ENCODE measurements around the gene POC1B.

Gene POC1B

DNA sequence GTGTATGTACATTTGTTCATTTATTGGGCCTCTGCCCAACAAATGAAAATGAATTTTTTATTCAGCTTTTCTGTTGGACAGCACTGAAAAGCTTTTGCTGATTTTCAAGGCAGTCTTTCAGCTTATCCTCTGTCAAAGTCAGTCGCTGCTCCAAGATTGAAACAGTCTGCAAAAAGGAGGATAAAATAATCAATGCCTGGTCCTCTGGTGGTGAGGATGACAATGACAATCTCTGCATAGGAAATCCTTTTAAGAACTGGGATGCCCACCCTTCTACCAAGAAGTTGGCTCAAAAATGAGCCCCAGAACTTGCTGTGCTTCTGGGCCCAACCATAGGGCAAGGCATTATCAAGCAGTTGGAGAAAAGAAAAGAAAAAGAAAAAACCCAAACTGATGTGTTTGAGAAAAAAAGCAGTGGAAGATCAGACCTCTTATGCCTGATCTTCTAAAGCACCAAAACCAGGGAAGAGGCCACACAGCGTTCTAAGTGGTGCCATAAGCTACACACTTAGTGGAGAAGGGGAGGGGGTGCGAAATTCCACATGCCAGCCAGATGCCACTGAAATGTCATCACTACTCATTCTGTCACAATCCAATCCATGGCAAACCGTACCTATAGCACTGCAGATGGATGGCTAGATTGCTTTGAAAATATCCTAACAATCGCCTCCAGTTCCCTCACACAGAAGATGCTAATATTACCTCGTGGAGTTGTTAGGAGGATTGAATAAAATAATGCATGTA lies 104.6 kb downstream of the POC1B start:
- Histone ChIP-seq H3K9me3 (ENCODE audit: low read depth, low read length) (no peaks in the 10 kb centered on the region), H3K36me3 (ENCODE audit: insufficient read depth, low read length) (no peaks in the 10 kb centered on the region), H3K27ac (no peak overlapping the region), H3K9ac (ENCODE audit: insufficient read length) (no peak overlapping the region), H3K4me3 (no peak overlapping the region)
- TF ChIP-seq EZH2 (IDR thresholded peaks at IDR 0.05), result no peak
- TF ChIP-seq FOXP2 (optimal IDR thresholded peaks at IDR 0.05; ENCODE audit: control extremely low read depth, extremely low read length, insufficient read depth), result no peak
- no peak for TF ChIP-seq POLR2AphosphoS5 (IDR thresholded peaks at IDR 0.05; ENCODE audit: borderline replicate concordance, low read depth, low read length)
- no peak for DNase-seq (ENCODE audit: low read depth, low spot score)

DNA sequence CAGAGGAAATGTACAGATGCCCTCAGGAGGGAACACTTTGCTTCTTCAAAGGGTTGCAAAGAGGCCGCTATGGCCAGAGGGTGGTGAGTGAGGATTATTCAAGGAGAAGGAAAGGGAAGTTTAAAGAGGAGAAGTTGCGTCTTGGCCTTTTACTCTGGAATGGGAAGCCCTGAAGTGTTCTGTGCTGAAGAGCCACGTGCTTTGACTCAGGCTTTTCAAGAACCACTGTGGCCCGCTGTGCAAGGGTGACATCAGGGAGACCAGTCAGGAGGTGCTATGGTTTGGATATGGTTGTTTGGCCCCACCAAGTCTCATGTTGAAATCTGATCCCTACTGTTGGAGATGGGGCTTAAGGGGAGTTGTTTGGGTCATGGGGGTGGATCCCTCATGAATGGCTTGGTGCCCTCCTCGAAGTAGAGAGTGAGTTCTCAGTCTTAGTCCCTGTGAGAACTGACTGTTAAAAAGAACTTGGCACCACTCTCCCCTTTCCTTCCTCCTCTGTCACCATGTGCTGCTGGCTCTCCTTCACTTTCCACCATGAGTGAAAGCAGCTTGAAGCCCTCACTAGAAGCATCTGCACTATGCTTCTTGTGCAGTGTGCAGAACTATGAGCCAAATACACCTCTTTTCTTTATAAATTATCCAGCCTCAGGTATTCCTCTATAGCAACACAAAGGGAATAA lies 107.5 kb downstream of the POC1B start:
- Histone ChIP-seq H3K36me3 (ENCODE audit: insufficient read depth, low read length) (no peaks in the 10 kb centered on the region), H3K9me3 (ENCODE audit: low read depth, low read length) (no peaks in the 10 kb centered on the region), H3K27ac (no peak overlapping the region), H3K9ac (ENCODE audit: insufficient read length) (no peak overlapping the region), H3K4me3 (no peak overlapping the region)
- DNase-seq (ENCODE audit: low read depth, low spot score), result no peak
- TF ChIP-seq POLR2AphosphoS5 (IDR thresholded peaks at IDR 0.05; ENCODE audit: borderline replicate concordance, low read depth, low read length), result no peak
- TF ChIP-seq FOXP2 (optimal IDR thresholded peaks at IDR 0.05; ENCODE audit: control extremely low read depth, extremely low read length, insufficient read depth), result no peak
- no peak for TF ChIP-seq EZH2 (IDR thresholded peaks at IDR 0.05)

DNA sequence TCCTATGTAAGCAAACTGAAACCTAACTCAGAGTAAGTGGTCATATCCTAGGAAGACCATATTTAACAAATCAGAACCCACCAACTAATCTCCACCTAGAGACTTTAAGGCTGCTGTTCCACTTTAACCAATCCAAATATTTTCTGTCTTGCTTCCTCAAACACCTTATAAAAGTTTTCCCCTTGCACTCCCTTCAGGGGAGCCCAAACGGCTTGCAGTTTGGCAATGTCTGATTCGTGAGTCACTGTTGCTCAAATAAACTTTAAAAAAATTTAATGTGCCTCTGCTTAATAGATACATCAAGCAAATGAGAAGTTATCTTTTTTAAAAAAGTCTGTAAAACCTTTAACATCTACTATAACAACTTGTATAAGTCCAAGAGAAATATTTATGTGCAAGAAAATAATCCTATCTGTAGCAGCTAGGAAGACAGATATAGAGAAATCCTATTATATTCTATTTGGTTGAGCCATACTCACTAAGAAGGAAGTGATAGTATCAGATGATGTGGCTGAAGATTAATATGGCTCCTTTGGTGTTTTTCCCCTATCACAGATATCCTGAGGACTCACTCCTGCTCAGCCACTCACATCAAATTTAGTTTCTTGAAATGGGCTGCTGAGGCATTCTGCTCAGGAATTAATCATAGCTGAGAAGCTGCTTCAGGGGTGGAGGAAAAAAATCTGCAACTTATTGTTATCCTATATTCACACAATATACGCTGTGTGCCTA lies 108.4 kb downstream of the POC1B start:
- H3K9ac ChIP-seq (ENCODE audit: insufficient read length), result no peak overlapping the region
- H3K4me3 ChIP-seq, result no peak overlapping the region
- TF ChIP-seq EZH2 (IDR thresholded peaks at IDR 0.05) (no peak), POLR2AphosphoS5 (IDR thresholded peaks at IDR 0.05; ENCODE audit: borderline replicate concordance, low read depth, low read length) (no peak), FOXP2 (optimal IDR thresholded peaks at IDR 0.05; ENCODE audit: control extremely low read depth, extremely low read length, insufficient read depth) (no peak)
- no peak overlapping the region; the same call in 1 of the 2 replicates for H3K27ac ChIP-seq
- no peaks in the 10 kb centered on the region for H3K9me3 ChIP-seq (ENCODE audit: low read depth, low read length)
- DNase-seq (ENCODE audit: low read depth, low spot score), result no peak
- H3K36me3 ChIP-seq (ENCODE audit: insufficient read depth, low read length), result no peaks in the 10 kb centered on the region

DNA sequence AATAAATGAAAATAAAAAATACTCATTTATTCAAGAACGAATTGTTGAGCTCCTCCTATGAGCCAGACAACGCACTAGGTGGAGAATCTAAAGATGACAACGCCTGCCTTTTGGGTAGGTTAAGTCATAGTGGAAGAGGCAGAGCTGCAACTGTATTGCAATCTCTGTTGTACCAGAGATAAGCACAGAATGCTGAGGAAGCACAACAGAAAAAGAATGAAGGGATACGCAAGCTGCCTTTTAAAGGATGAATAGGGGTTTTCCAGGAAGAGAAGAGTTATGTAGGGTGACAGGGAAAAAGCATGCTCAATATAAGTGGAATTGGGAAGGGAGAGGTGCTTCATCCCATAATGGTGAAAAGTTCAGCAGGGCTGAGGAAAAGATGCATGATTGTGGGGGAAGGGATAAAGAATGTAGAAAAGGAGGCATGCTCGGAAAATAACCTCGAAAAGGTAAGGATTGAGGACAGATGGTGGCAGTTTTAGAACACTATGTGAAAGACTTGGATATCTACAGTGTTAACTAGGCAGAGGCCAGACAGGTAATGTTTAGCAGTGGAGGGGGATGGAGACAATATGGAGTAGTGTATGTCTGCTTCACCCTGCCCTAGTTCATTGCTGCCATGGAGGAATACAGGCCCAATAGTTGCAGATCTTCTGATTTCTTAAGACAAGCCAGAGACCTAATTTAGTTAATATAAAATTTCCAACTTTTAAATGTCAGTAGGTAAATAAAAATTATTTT lies 109.6 kb downstream of the POC1B start:
- no peak for DNase-seq (ENCODE audit: low read depth, low spot score)
- Histone ChIP-seq H3K27ac (no peak overlapping the region), H3K9me3 (ENCODE audit: low read depth, low read length) (no peaks in the 10 kb centered on the region), H3K4me3 (no peak overlapping the region), H3K36me3 (ENCODE audit: insufficient read depth, low read length) (no peaks in the 10 kb centered on the region), H3K9ac (ENCODE audit: insufficient read length) (no peak overlapping the region)
- TF ChIP-seq FOXP2 (optimal IDR thresholded peaks at IDR 0.05; ENCODE audit: control extremely low read depth, extremely low read length, insufficient read depth) (no peak), EZH2 (IDR thresholded peaks at IDR 0.05) (no peak), POLR2AphosphoS5 (IDR thresholded peaks at IDR 0.05; ENCODE audit: borderline replicate concordance, low read depth, low read length) (no peak)

DNA sequence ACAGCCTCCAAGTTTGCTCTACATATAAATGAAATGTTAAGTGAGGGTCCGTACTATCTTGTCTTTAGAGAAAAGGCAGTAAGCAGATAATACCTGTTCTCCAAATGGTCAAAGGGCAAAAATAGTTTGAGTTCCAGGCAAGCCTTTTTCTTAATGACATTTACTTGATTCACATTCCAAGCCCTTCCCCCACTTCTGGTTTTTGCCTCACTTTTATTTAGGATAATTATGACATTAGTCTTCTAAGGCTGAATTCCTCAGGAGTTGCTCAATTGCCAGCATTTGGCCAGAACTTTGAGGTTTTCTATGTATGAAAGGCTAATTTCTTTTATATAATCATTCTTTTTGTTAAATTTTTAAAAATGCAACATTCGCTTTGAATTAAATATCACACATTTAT lies 111.0 kb downstream of the POC1B start:
- Histone ChIP-seq H3K36me3 (ENCODE audit: insufficient read depth, low read length) (no peaks in the 10 kb centered on the region), H3K27ac (0 out of 2 replicates have a peak overlapping the region, but pooled peaks have one; percentile 3), H3K4me3 (no peak overlapping the region), H3K9ac (ENCODE audit: insufficient read length) (no peak overlapping the region), H3K9me3 (ENCODE audit: low read depth, low read length) (no peaks in the 10 kb centered on the region)
- TF ChIP-seq FOXP2 (optimal IDR thresholded peaks at IDR 0.05; ENCODE audit: control extremely low read depth, extremely low read length, insufficient read depth) (no peak), EZH2 (IDR thresholded peaks at IDR 0.05) (no peak), POLR2AphosphoS5 (IDR thresholded peaks at IDR 0.05; ENCODE audit: borderline replicate concordance, low read depth, low read length) (no peak)
- no peak for DNase-seq (ENCODE audit: low read depth, low spot score)

DNA sequence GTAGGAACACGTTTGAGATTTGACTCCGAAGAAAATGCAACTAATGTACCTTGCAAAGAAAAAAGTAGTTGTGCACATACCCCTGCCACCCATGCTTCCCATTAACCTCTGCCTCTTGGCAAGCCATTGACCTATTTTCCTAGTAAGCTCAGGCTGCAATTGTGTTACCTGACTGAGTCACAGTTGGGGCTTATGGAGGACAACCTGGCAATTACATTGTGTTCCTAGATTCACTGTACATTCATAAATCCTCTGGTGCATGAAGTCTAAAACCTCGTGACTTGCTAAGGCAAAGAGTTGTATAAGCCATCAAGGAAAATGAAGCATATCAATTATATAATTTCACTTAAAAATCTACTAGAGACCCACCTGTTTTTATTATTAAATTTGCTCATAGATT lies 111.5 kb downstream of the POC1B start:
- Histone ChIP-seq H3K9ac (ENCODE audit: insufficient read length) (no peak overlapping the region), H3K27ac (0 out of 2 replicates have a peak overlapping the region, but pooled peaks have one; percentile 3), H3K9me3 (ENCODE audit: low read depth, low read length) (no peaks in the 10 kb centered on the region), H3K36me3 (ENCODE audit: insufficient read depth, low read length) (no peaks in the 10 kb centered on the region), H3K4me3 (no peak overlapping the region)
- DNase-seq (ENCODE audit: low read depth, low spot score), result no peak
- TF ChIP-seq EZH2 (IDR thresholded peaks at IDR 0.05) (no peak), FOXP2 (optimal IDR thresholded peaks at IDR 0.05; ENCODE audit: control extremely low read depth, extremely low read length, insufficient read depth) (no peak), POLR2AphosphoS5 (IDR thresholded peaks at IDR 0.05; ENCODE audit: borderline replicate concordance, low read depth, low read length) (no peak)

DNA sequence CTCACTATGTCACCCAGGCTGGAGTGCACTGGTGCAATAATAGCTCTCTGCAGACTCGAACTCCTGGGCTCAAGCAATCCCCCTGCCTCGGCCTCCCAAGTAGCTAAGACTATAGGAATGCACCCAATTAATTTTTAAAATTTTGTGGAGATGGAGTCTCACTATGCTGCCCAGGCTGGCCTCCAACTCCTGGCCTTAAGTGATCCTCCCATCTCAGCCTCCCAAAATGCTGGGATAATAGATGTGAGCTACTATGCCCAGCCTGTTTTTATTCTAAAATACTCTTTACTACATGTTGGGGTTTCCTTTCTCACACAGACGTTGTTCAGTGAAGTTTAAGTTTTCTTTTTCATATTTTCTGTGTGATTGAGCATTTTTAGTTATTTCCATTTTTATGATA lies 112.6 kb downstream of the POC1B start:
- no peaks in the 10 kb centered on the region for H3K9me3 ChIP-seq (ENCODE audit: low read depth, low read length)
- H3K4me3 ChIP-seq, result no peak overlapping the region
- DNase-seq (ENCODE audit: low read depth, low spot score), result no peak
- TF ChIP-seq EZH2 (IDR thresholded peaks at IDR 0.05), result no peak
- no peaks in the 10 kb centered on the region for H3K36me3 ChIP-seq (ENCODE audit: insufficient read depth, low read length)
- H3K27ac ChIP-seq, result peak overlapping the region; percentile 44; the same call in 1 of the 2 replicates
- no peak overlapping the region for H3K9ac ChIP-seq (ENCODE audit: insufficient read length)

DNA sequence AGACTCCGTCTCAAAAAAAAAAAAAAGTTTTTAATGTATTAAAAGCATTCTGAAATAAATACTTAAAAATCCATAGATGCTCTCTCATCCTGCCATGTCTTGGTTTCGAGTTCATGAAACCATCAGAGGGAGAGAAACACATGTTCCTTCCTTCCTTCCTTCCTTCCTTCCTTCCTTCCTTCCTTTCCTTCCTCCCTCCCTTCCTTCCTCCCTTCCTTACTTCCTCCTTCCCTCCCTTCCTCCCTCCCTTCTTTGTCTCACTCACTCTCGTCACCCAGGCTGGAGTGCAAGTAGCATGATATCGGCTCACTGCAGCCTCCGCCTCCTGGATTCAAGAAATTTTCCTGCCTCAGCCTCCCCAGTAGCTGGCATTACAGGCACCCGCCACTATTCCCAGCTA lies 113.2 kb downstream of the POC1B start:
- no peaks in the 10 kb centered on the region for H3K9me3 ChIP-seq (ENCODE audit: low read depth, low read length)
- peak overlapping the region; percentile 44; the same call in 1 of the 2 replicates for H3K27ac ChIP-seq
- H3K4me3 ChIP-seq, result no peak overlapping the region
- no peaks in the 10 kb centered on the region for H3K36me3 ChIP-seq (ENCODE audit: insufficient read depth, low read length)
- no peak overlapping the region for H3K9ac ChIP-seq (ENCODE audit: insufficient read length)
- no peak for DNase-seq (ENCODE audit: low read depth, low spot score)
- TF ChIP-seq FOXP2 (optimal IDR thresholded peaks at IDR 0.05; ENCODE audit: control extremely low read depth, extremely low read length, insufficient read depth), result no peak
- peak; percentile 27; the same call in 1 of the 2 replicates for TF ChIP-seq POLR2AphosphoS5 (IDR thresholded peaks at IDR 0.05; ENCODE audit: borderline replicate concordance, low read depth, low read length)
